Endothelial cell of umbilical vein (primary cell): ENCODE measurements around the gene PCDHGB4. TPM values are rescaled to one million over a fixed set of nuclear protein-coding genes. Genes with fewer than 3 reads are reported as not detected.

Source experiments
- BruUV-seq: library from RNA; stranded (reverse); fragments of 400-500 nt; replicated peaks from 2 replicates; lab custom pipeline; 2021; lab: Mats Ljungman, UMichigan
- CTCF ChIA-PET: fragments of 300-600, 350-600 bp; sonication (Branson Sonifier 250); formaldehyde crosslinking; loops from one replicate; lab custom pipeline; 2021; ENCODE audit warnings: antibody characterized with exemption, inconsistent platforms; lab: Charles Lee
- POLR2A ChIA-PET: fragments of 300-600, 350-600 bp; sonication (Branson Sonifier 250); formaldehyde crosslinking; loops from one replicate; lab custom pipeline; 2021; ENCODE audit warnings: antibody characterized with exemption, inconsistent platforms; lab: Charles Lee
- DNase-seq: peaks from one replicate; pipeline ENCODE4 v3.0.0-alpha.2; 2011; ENCODE audit warnings: low read depth, low spot score
- FAIRE-seq: peaks from 2 replicates; lab custom pipeline; 2011; peaks lifted over from hg19 to GRCh38; lab: Jason Lieb, UNC
- H2AFZ ChIP-seq: 2 replicates; pipeline ENCODE4 v1.6.0; 2012; ENCODE audit warnings: low read depth, low read length, control low read depth, inconsistent platforms
- H3K27ac ChIP-seq: 2 replicates; pipeline ENCODE4 v1.5.1; 2011; ENCODE audit warnings: low read depth, mild to moderate bottlenecking, control low read depth, low read length, moderate library complexity; ENCODE audit not compliant: insufficient read depth
- H3K27me3 ChIP-seq, 2 experiments: 2 replicates each; pipeline versions ENCODE4 v1.6.0 to v1.6.1; 2011; ENCODE audit warnings: low read length in 2 of 2, mixed read lengths in 1 of 2; ENCODE audit not compliant: control insufficient read depth in 2 of 2, insufficient read depth in 2 of 2
- H3K36me3 ChIP-seq, 2 experiments: 2 replicates in 1 of 2; 3 replicates in 1 of 2; pipeline ENCODE4 v1.5.1; 2011; ENCODE audit warnings: low read length in 2 of 2, mild to moderate bottlenecking in 1 of 2, moderate library complexity in 1 of 2; ENCODE audit not compliant: control insufficient read depth in 2 of 2, insufficient read depth in 2 of 2; ENCODE audit errors: extremely low read depth in 1 of 2
- H3K4me1 ChIP-seq: 3 replicates; pipeline ENCODE4 v1.5.1; 2011; ENCODE audit warnings: mild to moderate bottlenecking, low read length; ENCODE audit not compliant: control insufficient read depth, insufficient read depth; ENCODE audit errors: extremely low read depth
- H3K4me2 ChIP-seq: 2 replicates; pipeline ENCODE4 v1.6.1; 2011; ENCODE audit warnings: low read length, control low read depth, mixed read lengths; ENCODE audit not compliant: insufficient read depth
- H3K4me3 ChIP-seq, 3 experiments: fragments of 200-600 bp in 1 of 3; sonication (generic), shearing (Covaris generic) in 1 of 3; replicated peaks in 1 of 3; 2 replicates each; pipeline ENCODE4 v1.5.1; 2011 to 2016; ENCODE audit warnings: control low read depth in 3 of 3, low read length in 3 of 3, mild to moderate bottlenecking in 2 of 3, inconsistent platforms in 1 of 3, low read depth in 1 of 3, moderate library complexity in 1 of 3; ENCODE audit not compliant: insufficient read depth in 1 of 3
- H3K79me2 ChIP-seq: 2 replicates; pipeline ENCODE4 v1.6.0; 2012; ENCODE audit warnings: low read length, inconsistent platforms; ENCODE audit not compliant: control insufficient read depth, insufficient read depth
- H3K9ac ChIP-seq: replicated peaks from 2 replicates; pipeline ENCODE3; 2011; ENCODE audit warnings: low read length, control low read depth; ENCODE audit not compliant: insufficient read depth; ENCODE audit errors: extremely low read depth
- H3K9me1 ChIP-seq: replicated peaks from 3 replicates; pipeline ENCODE4 v1.6.0; 2011; ENCODE audit warnings: mild to moderate bottlenecking, low read length; ENCODE audit not compliant: control insufficient read depth, insufficient read depth; ENCODE audit errors: extremely low read depth
- H3K9me3 ChIP-seq: replicated peaks from 2 replicates; pipeline ENCODE4 v1.5.1; 2012; ENCODE audit warnings: low read length, inconsistent platforms; ENCODE audit not compliant: control insufficient read depth, insufficient read depth
- H4K20me1 ChIP-seq: replicated peaks from 2 replicates; pipeline ENCODE3; 2011; ENCODE audit warnings: mild to moderate bottlenecking, low read length; ENCODE audit not compliant: control insufficient read depth, insufficient read depth; ENCODE audit errors: extremely low read depth
- CTCF ChIP-seq, 2 donors: IDR thresholded peaks; 1 replicate in 1 of 2; 2 replicates in 1 of 2; pipeline ENCODE4 v1.5.1; 2011; ENCODE audit warnings: low read length in 2 of 2, mild to moderate bottlenecking in 2 of 2, moderate library complexity in 2 of 2, control low read depth in 1 of 2, inconsistent platforms in 1 of 2, low read depth in 1 of 2; ENCODE audit not compliant: insufficient read depth in 1 of 2; ENCODE audit errors: extremely low read depth in 1 of 2
- GATA2 ChIP-seq: IDR thresholded peaks from 2 replicates; pipeline ENCODE4 v1.7.0; 2011; ENCODE audit warnings: low read depth, mild to moderate bottlenecking, moderate library complexity, mixed read lengths, low read length; ENCODE audit not compliant: insufficient read length, insufficient read depth
- MYC ChIP-seq: IDR thresholded peaks from one replicate; pipeline ENCODE4 v1.6.1; 2011; ENCODE audit warnings: mild to moderate bottlenecking, low read depth, low read length
- dilution Hi-C: fragments of 300-500 bp; cut with MboI; formaldehyde crosslinking; loops from one replicate; pipeline ENCODE4 v1.15.0; 2019; ENCODE audit warnings: low sequenced_read_pairs; ENCODE audit not compliant: extremely low pct_ligation_motif_present
- intact Hi-C: fragments of 100-400 bp; cut with micrococcal nuclease; formaldehyde crosslinking; loops from one replicate; pipeline ENCODE4 v1.10.0; 2022
- polyA plus RNA-seq, 4 experiments: library from polyadenylated mRNA; depleted of rRNA in 3 of 4; stranded (reverse) in 3 of 4; unstranded in 1 of 4; fragments of >200 nt; gene quantifications; 2 replicates each; pipeline versions ENCODE4 v1.2.1 to v1.2.3, GENCODE V29; 2011 to 2012; ENCODE audit warnings: missing spikeins in 1 of 4
- total RNA-seq: library from RNA; stranded (reverse); gene quantifications from 2 replicates; pipeline ENCODE4 v1.2.3, GENCODE V29; 2021
- TF ChIP-seq, protein P1 (sequence below): IDR thresholded peaks from 2 replicates; pipeline ENCODE4 v1.6.1; 2011; ENCODE audit not compliant: insufficient read depth, insufficient read length

Gene PCDHGB4
- total and polyA plus RNA-seq, 2 donors (not counting 3 experiments of a cell fraction or from before 2014, with no cell fraction given), result 6.5 to 6.9 TPM

DNA sequence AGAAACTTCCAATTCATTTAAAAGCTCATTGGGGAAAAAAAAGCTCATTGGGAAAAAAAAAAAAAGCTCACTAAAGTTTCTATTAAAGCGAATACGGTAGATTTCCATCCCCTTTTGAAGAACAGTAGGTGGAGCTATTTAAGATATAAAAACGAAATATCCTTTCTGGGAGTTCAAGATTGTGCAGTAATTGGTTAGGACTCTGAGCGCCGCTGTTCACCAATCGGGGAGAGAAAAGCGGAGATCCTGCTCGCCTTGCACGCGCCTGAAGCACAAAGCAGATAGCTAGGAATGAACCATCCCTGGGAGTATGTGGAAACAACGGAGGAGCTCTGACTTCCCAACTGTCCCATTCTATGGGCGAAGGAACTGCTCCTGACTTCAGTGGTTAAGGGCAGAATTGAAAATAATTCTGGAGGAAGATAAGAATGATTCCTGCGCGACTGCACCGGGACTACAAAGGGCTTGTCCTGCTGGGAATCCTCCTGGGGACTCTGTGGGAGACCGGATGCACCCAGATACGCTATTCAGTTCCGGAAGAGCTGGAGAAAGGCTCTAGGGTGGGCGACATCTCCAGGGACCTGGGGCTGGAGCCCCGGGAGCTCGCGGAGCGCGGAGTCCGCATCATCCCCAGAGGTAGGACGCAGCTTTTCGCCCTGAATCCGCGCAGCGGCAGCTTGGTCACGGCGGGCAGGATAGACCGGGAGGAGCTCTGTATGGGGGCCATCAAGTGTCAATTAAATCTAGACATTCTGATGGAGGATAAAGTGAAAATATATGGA is 43.0 kb downstream of the PCDHGB4 start, which contains the start of gene PCDHGA12:
Gene PCDHGA12 (plus strand): TSS at position 176 of the 782 bp plus-strand sequence. CDS start 253 bp downstream, at position 429.
- TF ChIP-seq CTCF (IDR thresholded peaks at IDR 0.05; ENCODE audit: extremely low read depth in 1 of 2, insufficient read depth in 1 of 2, low read depth in 1 of 2, low read length in 2 of 2) (peak; percentile 45 to 69), MYC (no peak), GATA2 (no peak)
- TF ChIP-seq, protein P1, sequence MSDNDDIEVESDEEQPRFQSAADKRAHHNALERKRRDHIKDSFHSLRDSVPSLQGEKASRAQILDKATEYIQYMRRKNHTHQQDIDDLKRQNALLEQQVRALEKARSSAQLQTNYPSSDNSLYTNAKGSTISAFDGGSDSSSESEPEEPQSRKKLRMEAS, result peak; percentile 34
- peaks cover 17% of the 10 kb centered on the region for H3K4me1 ChIP-seq
- H2AFZ ChIP-seq, result peak within 1 kb of the TSS; percentile 86
- ChIA-PET CTCF (interaction anchor here (0.6 to 6.8 kb wide), 66 partner anchors 9 to 613 kb away, joined by 3 to 308 read pairs (median 6); partner anchors contain the start of genes DIAPH1, PCDHB10, PCDHB14 and PCDHB15), POLR2A (interaction anchor here (0.7 to 1.9 kb wide), 7 partner anchors 9 to 1200 kb away, joined by 3 to 10 read pairs (median 5); partner anchors contain the start of genes PCDHGA10 and PCDHGA11)
- no peaks in the 10 kb centered on the region for H3K9me3 ChIP-seq
- no peaks in the 10 kb centered on the region for H3K36me3 ChIP-seq
- H3K27ac ChIP-seq, result peak within 1 kb of the TSS; percentile 10
- BruUV-seq, result TSS peak; percentile 48
- H3K4me2 ChIP-seq, result peak within 1 kb of the TSS; percentile 93
- H3K9ac ChIP-seq, result peak within 1 kb of the TSS; percentile 34
- H3K9me1 ChIP-seq, result no peaks in the 10 kb centered on the region
- dilution Hi-C loops (no loop called here), intact Hi-C loops (loop anchor here (1.0 kb wide), 5 partner anchors 9 to 128 kb away; partner anchors contain the start of genes PCDHGA11 and PCDHGC3)
- no peaks in the 10 kb centered on the region for H4K20me1 ChIP-seq
- peaks cover 25 to 48% of the 10 kb centered on the region in 2 experiments for H3K27me3 ChIP-seq
- H3K4me3 ChIP-seq, result peak within 1 kb of the TSS; percentile 30 to 67 (median 40)
- H3K79me2 ChIP-seq, result no peaks in the 10 kb centered on the region
- peak; percentile 87 for DNase-seq
- FAIRE-seq, result peak; percentile 91
